ENCODE data around the gene NFYA. TPM values are rescaled to one million over a fixed set of nuclear protein-coding genes. Genes with fewer than 3 reads are reported as not detected.
A peak's percentile ranks its signal among the peaks of the same experiment; 100 is the strongest.

Gene NFYA
- total RNA-seq, 1 experiment from 2014 or later = 34.7 TPM

GRCh38 chr6:41039060-41039998, 33.4 kb upstream of the NFYA start, which contains the start of gene UNC5CL:
TSS of gene UNC5CL (minus strand) at chr6:41039221. CDS start at chr6:41035074, 4,147 bp downstream.
- Histone ChIP-seq H3K27ac (ENCODE audit: low read length) (no peak within 1 kb of the TSS), H3K4me3 (ENCODE audit: low read depth in 2 of 2, low read length in 2 of 2) (no peak within 1 kb of the TSS), H3K27me3 (ENCODE audit: control insufficient read depth, insufficient read depth, low read length) (no peaks in the 10 kb centered on the region; the same call in 1 of the 2 replicates), H3K36me3 (ENCODE audit: control insufficient read depth, insufficient read depth, low read length) (no peaks in the 10 kb centered on the region), H3K9me3 (ENCODE audit: control insufficient read depth, insufficient read depth, low read depth, low read length) (no peaks in the 10 kb centered on the region), H3K4me1 (ENCODE audit: control insufficient read depth, insufficient read depth, low read length) (0 out of 2 replicates have a peak, but pooled peaks cover 5% of the 10 kb centered on the region)
- BruUV-seq (replicated peaks) = no TSS peak
- DNase-seq (ENCODE audit: low read depth, low spot score) = peak; percentile 25
- peak; percentile 80 for ATAC-seq
- TF ChIP-seq POLR2AphosphoS5 (IDR thresholded peaks at IDR 0.05; ENCODE audit: low read depth, low read length) = no peak
- no peak for TF ChIP-seq SIN3A (IDR thresholded peaks at IDR 0.05; ENCODE audit: borderline replicate concordance, insufficient read depth, low read depth, low read length)
- TF ChIP-seq CTCF (IDR thresholded peaks at IDR 0.05) = peak; percentile 86
- TF ChIP-seq TCF7L2 (IDR thresholded peaks at IDR 0.05; ENCODE audit: low read depth, low read length) = no peak
- TF ChIP-seq REST (IDR thresholded peaks at IDR 0.05; ENCODE audit: insufficient read depth in 1 of 2, low read depth in 2 of 2, low read length in 1 of 2) = no peak
- in situ Hi-C loops (cut with HindIII; ENCODE audit: low pct_unique_long_range_greater_than_20kb, low sequenced_read_pairs) (no loop called here), intact Hi-C loops (cut with micrococcal nuclease; ENCODE audit: unreplicated experiment) (no loop called here)
- ChIA-PET CTCF (interaction anchor here (0.5 to 0.6 kb wide), 3 partner anchors 33 to 334 kb away, joined by 3 read pairs; partner anchors contain the start of gene OARD1), POLR2A (no interaction called here)

- POLR2A ChIA-PET = no interaction called here
- intact Hi-C loops (cut with micrococcal nuclease; ENCODE audit: unreplicated experiment) = no loop called here
- no peak for ATAC-seq
Measured at GRCh38 chr6:41040101-41040939, 32.5 kb upstream of the NFYA start.

More at GRCh38 chr6:41040101-41040939, 32.5 kb upstream of the NFYA start:
- 0 out of 2 replicates have a peak, but pooled peaks cover 5% of the 10 kb centered on the region for H3K4me1 ChIP-seq (ENCODE audit: control insufficient read depth, insufficient read depth, low read length)
- no peak overlapping the region for H3K27ac ChIP-seq (ENCODE audit: low read length)
- no TSS peak for BruUV-seq (replicated peaks)
- in situ Hi-C loops (cut with HindIII; ENCODE audit: low pct_unique_long_range_greater_than_20kb, low sequenced_read_pairs) = no loop called here
- TF ChIP-seq SIN3A (IDR thresholded peaks at IDR 0.05; ENCODE audit: borderline replicate concordance, insufficient read depth, low read depth, low read length) = no peak
- TF ChIP-seq CTCF (IDR thresholded peaks at IDR 0.05) = no peak
- no peak for TF ChIP-seq POLR2AphosphoS5 (IDR thresholded peaks at IDR 0.05; ENCODE audit: low read depth, low read length)
- no peak for TF ChIP-seq TCF7L2 (IDR thresholded peaks at IDR 0.05; ENCODE audit: low read depth, low read length)
- no peak for TF ChIP-seq REST (IDR thresholded peaks at IDR 0.05; ENCODE audit: insufficient read depth in 1 of 2, low read depth in 2 of 2, low read length in 1 of 2)
- CTCF ChIA-PET = interaction anchor here (0.5 to 0.6 kb wide), 2 partner anchors 145 to 335 kb away, joined by 3 read pairs; no protein-coding TSS in a partner anchor
- no peaks in the 10 kb centered on the region for H3K9me3 ChIP-seq (ENCODE audit: control insufficient read depth, insufficient read depth, low read depth, low read length)
- H3K27me3 ChIP-seq (ENCODE audit: control insufficient read depth, insufficient read depth, low read length) = no peaks in the 10 kb centered on the region; the same call in 1 of the 2 replicates
- no peak overlapping the region for H3K4me3 ChIP-seq (ENCODE audit: low read depth in 2 of 2, low read length in 2 of 2)
- no peak for DNase-seq (ENCODE audit: low read depth, low spot score)
- H3K36me3 ChIP-seq (ENCODE audit: control insufficient read depth, insufficient read depth, low read length) = no peaks in the 10 kb centered on the region

Data from Panc1 (cell line).